ENCODE results near the gene PCNT. TPM values are rescaled to one million over a fixed set of nuclear protein-coding genes. Genes with fewer than 3 reads are reported as not detected.

PCNT gene
- total and polyA plus RNA-seq, 2 of the 8 experiments (the other 6 are each of a cell fraction or from before 2014, with no cell fraction given) = 9.9 to 45.1 TPM

GRCh38 chr21:46475296-46475695, 151.3 kb downstream of the PCNT start:
- Histone ChIP-seq H2AK5ac (ENCODE audit: low read depth, low read length) (no peak overlapping the region), H3K27me3 (replicated peaks in 1 of 4; ENCODE audit: control insufficient read depth in 3 of 4, extremely low read depth in 1 of 4, insufficient read depth in 3 of 4, low read length in 3 of 4) (no peaks in the 10 kb centered on the region), H4K20me1 (replicated peaks in 1 of 2; ENCODE audit: control insufficient read depth in 1 of 2, insufficient read depth in 2 of 2, low read length in 2 of 2) (peaks cover 0 to under 1% of the 10 kb centered on the region in 2 experiments), H4K91ac (replicated peaks; ENCODE audit: insufficient read length, low read length) (no peak overlapping the region), H3K23ac (ENCODE audit: insufficient read length) (no peak overlapping the region), H2BK15ac (ENCODE audit: low read length) (no peak overlapping the region), H4K5ac (ENCODE audit: insufficient read length, low read depth, low read length) (no peak overlapping the region), H3K4me1 (replicated peaks in 1 of 4; ENCODE audit: control insufficient read depth in 3 of 4, insufficient read depth in 4 of 4, low read length in 3 of 4) (no peaks in the 10 kb centered on the region), H2BK20ac (ENCODE audit: low read length) (no peak overlapping the region), H3K27ac (ENCODE audit: low read depth, low read length) (no peak overlapping the region), H2BK120ac (replicated peaks; ENCODE audit: low read depth, low read length) (no peak overlapping the region), H3K9me3 (ENCODE audit: insufficient read depth in 2 of 2, low read depth in 1 of 2, low read length in 1 of 2) (no peaks in the 10 kb centered on the region), H3K4ac (replicated peaks; ENCODE audit: insufficient read length, low read depth, low read length) (no peak overlapping the region), H3K18ac (ENCODE audit: extremely low read depth, low read length) (no peak overlapping the region), H3K79me2 (ENCODE audit: control insufficient read depth in 1 of 2, insufficient read depth in 2 of 2, low read length in 2 of 2) (no peaks in the 10 kb centered on the region; a peak in 1 of 4 replicates), H3K9ac (replicated peaks in 1 of 4; ENCODE audit: extremely low read depth in 1 of 4, low read depth in 3 of 4, low read length in 3 of 4) (no peak overlapping the region), H3K14ac (ENCODE audit: insufficient read length) (no peak overlapping the region), H2AFZ (ENCODE audit: low read length) (no peak overlapping the region), H2BK12ac (ENCODE audit: low read depth, low read length) (no peak overlapping the region), H3K79me1 (ENCODE audit: low read depth, low read length) (no peaks in the 10 kb centered on the region; the same call in 1 of the 2 replicates), H3K23me2 (ENCODE audit: low read depth, low read length) (no peaks in the 10 kb centered on the region), H4K8ac (ENCODE audit: extremely low read depth, insufficient read depth, low read length) (no peak overlapping the region), H2BK5ac (ENCODE audit: low read depth, low read length) (no peak overlapping the region), H3K36me3 (ENCODE audit: control insufficient read depth in 2 of 4, insufficient read depth in 4 of 4, low read length in 3 of 4) (no peaks in the 10 kb centered on the region; a peak in 1 of 8 replicates), H3K4me3 (ENCODE audit: extremely low read depth in 1 of 4, insufficient read depth in 2 of 4, low read depth in 3 of 4, low read length in 4 of 4) (no peak overlapping the region), H3K56ac (replicated peaks; ENCODE audit: insufficient read length, low read depth, low read length) (no peak overlapping the region), H3K4me2 (ENCODE audit: insufficient read depth in 1 of 2, low read depth in 2 of 2, low read length in 2 of 2) (no peak overlapping the region)
- FAIRE-seq (no peak), DNase-seq (ENCODE audit: low read depth in 1 of 2, low spot score in 2 of 2) (no peak)
- POLR2A ChIA-PET (ENCODE audit: partially characterized antibody) = interaction anchor here (1.5 kb wide), 1 partner anchor 96 kb away, joined by 3 read pairs; no protein-coding TSS in a partner anchor
- CTCF ChIA-PET (ENCODE audit: partially characterized antibody) = no interaction called here
- 95% methylated on average over 1 of the region's 1 CpG; no CpG with 5 or more reads in 1 of the 2 experiments for WGBS, 2 experiments (ENCODE audit: extremely low coverage in 1 of 2, insufficient coverage in 1 of 2, insufficient read length in 1 of 2, insufficient replicate concordance in 2 of 2, low coverage in 1 of 2, low lambda C conversion rate in 2 of 2, missing lambda C conversion rate in 1 of 2)
- TF ChIP-seq POLR2A (IDR thresholded peaks at IDR 0.05; ENCODE audit: control extremely low read depth in 1 of 2, low read depth in 2 of 2, low read length in 2 of 2) (no peak), TBP (IDR thresholded peaks at IDR 0.05; ENCODE audit: low read depth, low read length) (no peak), SP2 (IDR thresholded peaks at IDR 0.05; ENCODE audit: low read length) (no peak), CBX8 (IDR thresholded peaks at IDR 0.05; ENCODE audit: borderline replicate concordance, low read depth, low read length) (no peak), TEAD4 (IDR thresholded peaks at IDR 0.05; ENCODE audit: low read depth, low read length) (no peak), SIN3A (conservative IDR thresholded peaks at IDR 0.05 in 1 of 2, IDR thresholded peaks at IDR 0.05 in 1 of 2; ENCODE audit: low read depth in 1 of 2, low read length in 2 of 2) (no peak), CTCF (IDR thresholded peaks at IDR 0.05; ENCODE audit: control extremely low read depth in 1 of 3, insufficient read depth in 1 of 3, low read depth in 1 of 3, low read length in 3 of 3) (no peak), BACH1 (IDR thresholded peaks at IDR 0.05; ENCODE audit: low read length) (no peak), CREB1 (IDR thresholded peaks at IDR 0.05) (no peak), ATF3 (IDR thresholded peaks at IDR 0.05; ENCODE audit: insufficient read depth, low read depth, low read length) (no peak), E2F6 (IDR thresholded peaks at IDR 0.05) (no peak), TAF1 (IDR thresholded peaks at IDR 0.05; ENCODE audit: low read depth, low read length) (no peak)
